LHCN-M2 (cell line): ENCODE data around the gene DAPK1. TPM values are rescaled to one million over a fixed set of nuclear protein-coding genes. Genes with fewer than 3 reads are reported as not detected.
"Not testable (repeated sequence)": the region's sequence is repeated elsewhere in the genome, so short reads cannot be mapped to it uniquely, and the experiment has no call there.

Experiments
- DNase-seq: peaks from one replicate; pipeline ENCODE4 v3.0.0-alpha.2; 2012; ENCODE audit warnings: low read depth
- total RNA-seq: library from RNA; depleted of rRNA; stranded (reverse); fragments of >200 nt; gene quantifications from 2 replicates; pipeline ENCODE4 v1.2.3, GENCODE V29; 2014; rRNA removed

DAPK1 gene
- total RNA-seq, 1 experiment from 2014 or later = 26.6 TPM

DNA sequence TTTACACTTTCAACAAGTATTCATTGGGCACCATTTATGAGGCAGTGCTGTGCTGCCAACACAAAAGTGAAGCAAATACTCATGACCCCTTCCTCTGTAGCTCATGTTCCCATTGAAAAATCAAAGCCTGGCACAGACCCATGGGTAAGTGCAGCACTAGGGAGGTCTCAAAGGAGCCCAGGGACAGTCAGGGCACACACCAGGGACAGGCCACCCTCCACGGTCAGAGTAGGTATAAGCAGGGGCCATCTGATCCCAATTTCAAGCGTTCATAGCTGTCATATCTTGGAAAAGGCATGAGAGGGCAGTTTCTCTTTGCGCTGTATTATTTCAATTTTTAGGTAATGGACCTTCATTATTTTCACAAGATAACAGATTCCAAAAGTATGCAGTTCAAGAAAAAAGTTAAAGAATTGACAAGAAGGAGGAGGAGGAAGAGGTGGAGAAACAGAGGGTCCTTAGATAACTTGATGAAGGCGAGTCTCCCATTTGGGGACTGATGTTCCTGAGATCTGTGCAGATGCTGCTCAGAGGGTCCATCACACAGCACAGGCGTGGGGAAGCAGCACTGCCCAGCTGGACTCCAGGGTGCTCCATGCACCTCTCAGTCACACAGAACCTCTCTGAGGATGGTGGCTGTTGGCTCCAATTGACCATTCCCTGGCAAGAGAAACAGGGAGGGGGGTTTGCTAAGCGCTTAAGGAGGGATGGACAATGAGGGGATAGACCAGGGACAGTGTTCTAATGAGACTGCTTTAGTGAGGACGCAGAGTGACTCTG lies 235.8 kb downstream of the DAPK1 start:
- DNase-seq = no peak

DNA sequence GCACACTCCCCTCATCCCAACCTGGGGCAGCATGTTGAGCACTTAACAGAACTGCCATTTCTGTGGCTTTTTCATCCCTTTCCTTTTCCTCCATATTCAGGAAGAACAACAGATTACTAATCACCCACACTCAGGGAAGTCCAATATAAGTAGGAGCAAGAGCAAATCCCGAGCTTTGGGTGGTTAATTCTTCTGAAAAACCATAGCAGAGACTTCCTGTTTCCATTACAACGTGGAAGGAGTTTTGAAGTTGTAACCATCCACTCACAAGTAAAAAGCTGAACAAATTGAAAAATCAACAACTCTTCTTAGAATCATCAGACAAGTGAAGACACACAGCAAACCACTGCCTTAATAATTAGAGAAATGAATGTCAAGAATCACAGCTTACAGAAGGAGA lies 236.4 kb downstream of the DAPK1 start:
- no peak for DNase-seq

DNA sequence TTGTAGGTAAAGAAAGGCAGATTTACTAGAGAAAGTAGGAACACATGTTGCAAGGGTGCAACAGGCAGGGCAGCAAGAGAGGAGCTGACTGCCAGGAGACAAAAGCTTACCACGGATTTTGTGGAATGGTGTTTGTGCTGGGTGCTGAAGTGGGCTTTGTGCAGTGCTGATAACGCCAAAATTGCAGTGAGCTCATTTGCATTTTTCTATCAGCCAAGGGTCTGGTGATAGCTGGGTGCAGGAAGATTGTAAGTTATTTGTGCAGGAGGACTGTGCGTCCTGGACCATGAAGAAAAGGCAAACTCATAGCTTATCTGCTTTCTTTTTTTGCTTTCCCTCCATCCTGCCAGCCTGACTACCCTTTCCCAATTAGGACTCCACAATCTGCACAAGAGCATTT lies 241.9 kb downstream of the DAPK1 start:
- no peak for DNase-seq

GRCh38 chr9:87740209-87740608 lies 242.5 kb downstream of the DAPK1 start:
- DNase-seq = no peak

GRCh38 chr9:87741326-87741725 lies 243.7 kb downstream of the DAPK1 start:
- no peak for DNase-seq

DNA sequence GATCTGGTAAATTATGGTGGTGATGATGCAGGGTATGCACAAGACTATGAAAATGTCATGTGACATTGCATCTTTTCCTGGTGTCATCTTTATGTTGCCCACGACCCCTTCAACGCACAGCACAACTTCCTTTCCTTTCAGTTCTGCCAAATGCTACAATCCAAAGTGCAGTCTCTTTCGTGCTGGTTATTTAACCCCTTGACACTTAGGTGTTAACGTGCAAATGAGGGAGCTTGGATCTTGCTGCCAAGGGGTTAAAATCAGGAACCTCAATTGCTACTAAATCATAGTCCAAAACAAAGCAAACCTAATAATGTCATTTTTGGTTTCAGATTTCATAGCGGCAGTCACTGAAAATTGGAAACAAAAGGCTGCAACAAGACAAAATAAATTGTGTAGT lies 244.2 kb downstream of the DAPK1 start:
- DNase-seq = no peak

GRCh38 chr9:87742813-87743428 lies 245.3 kb downstream of the DAPK1 start:
- DNase-seq = no peak

- not testable (repeated sequence) for DNase-seq
These were observed 246.6 kb downstream of the DAPK1 start for GRCh38 chr9:87744247-87744646.

DNA sequence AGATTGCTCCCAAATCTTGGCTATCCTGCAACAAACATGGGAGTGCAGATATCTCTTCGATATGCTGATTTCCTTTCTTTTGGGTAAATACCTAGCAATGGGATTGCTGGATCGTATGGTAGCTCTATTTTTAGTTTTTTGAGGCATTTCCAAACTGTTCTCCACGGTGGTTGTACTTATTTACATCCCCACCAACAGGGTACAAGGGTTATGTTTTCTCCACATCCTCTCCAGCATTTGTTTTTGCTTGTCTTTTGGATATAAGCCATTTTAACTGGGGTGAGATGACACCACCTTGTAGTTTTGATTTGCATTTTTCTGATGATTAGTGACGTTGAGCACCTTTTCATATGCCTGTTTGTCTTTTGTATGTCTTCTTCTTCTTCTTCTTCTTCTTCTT lies 248.5 kb downstream of the DAPK1 start:
- DNase-seq = no peak

- DNase-seq = no peak
These were observed 251.2 kb downstream of the DAPK1 start for GRCh38 chr9:87748881-87749280.

GRCh38 chr9:87749335-87750035 lies 251.8 kb downstream of the DAPK1 start:
- no peak for DNase-seq

DNA sequence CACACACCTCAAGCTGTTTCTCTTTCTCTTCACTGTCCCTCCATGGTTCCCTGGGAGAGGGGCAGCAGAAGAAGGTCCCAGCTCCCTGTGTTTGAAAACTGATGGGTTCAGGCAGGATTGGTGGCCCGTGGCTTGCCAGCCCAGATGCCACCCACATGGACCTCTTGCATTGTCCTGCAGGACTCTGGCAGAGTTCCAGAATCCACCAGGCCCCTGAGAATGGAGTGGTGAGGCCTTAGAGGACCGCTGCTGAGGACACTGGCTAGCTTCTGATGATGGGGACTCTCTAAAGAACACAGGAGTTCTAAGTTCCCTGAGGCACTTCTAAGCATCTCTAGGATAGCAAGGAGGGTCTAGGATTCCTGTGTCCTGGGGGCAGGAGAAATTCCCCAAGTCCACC lies 253.1 kb downstream of the DAPK1 start:
- DNase-seq = no peak

DNA sequence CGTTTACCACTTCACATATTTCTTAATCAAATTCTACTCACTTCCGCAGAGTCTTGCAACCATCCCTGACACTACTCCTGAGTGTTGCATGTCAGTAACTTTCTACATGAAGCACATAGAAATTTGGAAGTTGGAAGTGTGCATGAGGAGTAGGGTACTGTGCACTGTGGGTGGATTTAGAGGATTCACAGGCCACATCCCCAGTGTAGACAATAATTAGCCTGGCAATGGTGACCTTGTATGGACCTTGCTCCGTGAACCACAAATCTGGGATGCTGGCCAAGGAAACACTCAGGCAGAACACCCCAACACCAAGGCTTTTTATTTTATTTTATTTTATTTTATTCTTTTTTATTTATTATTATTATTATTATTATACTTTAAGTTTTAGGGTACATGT lies 253.8 kb downstream of the DAPK1 start:
- no peak for DNase-seq

DNA sequence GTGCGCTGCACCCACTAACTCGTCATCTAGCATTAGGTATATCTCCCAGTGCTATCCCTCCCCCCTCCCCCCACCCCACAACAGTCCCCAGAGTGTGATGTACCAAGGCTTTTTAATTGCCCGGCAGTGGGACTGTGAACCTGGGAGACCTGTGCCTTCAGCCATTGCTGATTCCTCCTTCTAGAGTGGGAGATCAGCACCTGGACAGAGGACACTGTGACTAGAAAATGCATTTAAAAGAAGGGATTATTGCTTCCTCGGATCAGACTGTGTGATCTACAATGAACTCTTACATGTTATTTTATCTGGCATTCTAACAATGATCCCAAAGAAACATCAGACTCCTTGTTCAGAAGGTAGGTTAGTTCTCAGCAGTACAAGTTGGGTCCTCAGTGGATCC lies 254.2 kb downstream of the DAPK1 start:
- no peak for DNase-seq

GRCh38 chr9:87753313-87753712 lies 255.6 kb downstream of the DAPK1 start:
- no peak for DNase-seq

Other genes with a start within 250 kb of the DAPK1 start
- 455 and 500 TPM in 2 replicates for gene CTSL, start 228.3 kb downstream of the DAPK1 start, total RNA-seq